Sigmoid colon (tissue), 7 donors: ENCODE measurements around the gene GABBR2. TPM values are rescaled to one million over a fixed set of nuclear protein-coding genes. Genes with fewer than 3 reads are reported as not detected.
"Not testable (repeated sequence)": the region's sequence is repeated elsewhere in the genome, so short reads cannot be mapped to it uniquely, and the experiment has no call there.

Experiments
- DNase-seq: peaks from one replicate; pipeline ENCODE4 v3.0.0-alpha.2; 2019
- H3K27ac ChIP-seq, 4 donors: fragments of 200-600 bp; sonication (generic); one replicate each; pipeline ENCODE4 v1.5.1; 2016 to 2019; ENCODE audit warnings: mild to moderate bottlenecking in 1 of 4
- H3K27me3 ChIP-seq, 3 donors: fragments of 200-600 bp; sonication (generic); one replicate each; pipeline ENCODE4 v1.5.1; 2019; ENCODE audit warnings: mild to moderate bottlenecking in 1 of 3
- H3K36me3 ChIP-seq, 4 donors: fragments of 200-600 bp; sonication (generic); one replicate each; pipeline ENCODE4 v1.5.1; 2016 to 2019
- H3K4me1 ChIP-seq, 4 donors: fragments of 200-600 bp; sonication (generic); one replicate each; pipeline ENCODE4 v1.5.1; 2017 to 2019
- H3K4me3 ChIP-seq, 4 donors: fragments of 200-600 bp; sonication (generic); one replicate each; pipeline ENCODE4 v1.5.1; 2017 to 2019; ENCODE audit warnings: mild to moderate bottlenecking in 2 of 4, moderate library complexity in 1 of 4
- H3K9me3 ChIP-seq, 4 donors: fragments of 200-600 bp in 3 of 4; sonication (generic) in 3 of 4; one replicate each; pipeline versions ENCODE4 v1.5.1 to v1.6.1; 2013 to 2019
- CTCF ChIP-seq, 4 experiments: fragments of 450-650 bp in 3 of 4; fragments of 200-600 bp in 1 of 4; IDR thresholded peaks; one replicate each; pipeline ENCODE4 v1.5.1; 2016 to 2019; ENCODE audit warnings: antibody characterized with exemption in 4 of 4, mild to moderate bottlenecking in 3 of 4, moderate library complexity in 2 of 4
- EP300 ChIP-seq, 4 donors: sonication (generic); formaldehyde crosslinking; IDR thresholded peaks; one replicate each; pipeline ENCODE4 v1.6.1; 2017; ENCODE audit warnings: antibody characterized with exemption in 4 of 4
- POLR2A ChIP-seq, 2 donors: fragments of 450-650 bp; IDR thresholded peaks; one replicate each; pipeline ENCODE4 v1.6.1; 2016; ENCODE audit warnings: antibody characterized with exemption in 2 of 2, mild to moderate bottlenecking in 2 of 2, moderate library complexity in 2 of 2
- POLR2AphosphoS5 ChIP-seq, 4 donors: sonication (generic); formaldehyde crosslinking; IDR thresholded peaks; one replicate each; pipeline ENCODE4 v1.6.1; 2017; ENCODE audit warnings: antibody characterized with exemption in 4 of 4
- WGBS, 2 donors: extraction: QIAGEN DNeasy Blood & Tissue Kit; methylation state at CpG; one replicate each; pipeline ENCODE4 v1.1.7; 2013; 5-methylcytosine and 5-hydroxymethylcytosine counted together
- intact Hi-C: fragments of 100-400 bp; cut with DNase I; formaldehyde crosslinking; loops from one replicate; pipeline ENCODE4 v1.15.1; 2023
- polyA plus RNA-seq, 3 donors: library from polyadenylated mRNA; stranded (reverse); fragments of 200-250 nt; gene quantifications; one replicate each; pipeline ENCODE4 v1.2.3, GENCODE V29; 2013
- total RNA-seq, 4 donors: library from RNA; depleted of rRNA; stranded (reverse); fragments of >200 nt; gene quantifications; one replicate each; pipeline ENCODE4 v1.1.0, GENCODE V29; 2016
- donor health status: healthy with polysubstance abuse.
- donor health status: Bipolar disorder and iron deficiency.
- donor health status: healthy.

The GABBR2 gene
- total and polyA plus RNA-seq, 7 donors, result under 0.01 to 0.04 (median under 0.01) TPM; not detected in 4

GRCh38 chr9:98504298-98505282 is 204.1 kb downstream of the GABBR2 start:
- TF ChIP-seq POLR2A (IDR thresholded peaks at IDR 0.05), result no peak
- no peak for TF ChIP-seq CTCF (IDR thresholded peaks at IDR 0.05)
- no peak for TF ChIP-seq EP300 (IDR thresholded peaks at IDR 0.05)
- no peak for TF ChIP-seq POLR2AphosphoS5 (IDR thresholded peaks at IDR 0.05)
- H3K27ac ChIP-seq, result no peak overlapping the region
- intact Hi-C loops, result no loop called here
- 73 to 79% methylated on average over 9 of the region's 9 CpGs for WGBS, 2 donors
- H3K27me3 ChIP-seq, result no peaks in the 10 kb centered on the region
- H3K9me3 ChIP-seq, result no peaks in the 10 kb centered on the region
- H3K4me3 ChIP-seq, result no peak overlapping the region
- DNase-seq, result no peak
- H3K36me3 ChIP-seq, result no peaks in the 10 kb centered on the region
- H3K4me1 ChIP-seq, result no peaks in the 10 kb centered on the region

DNA sequence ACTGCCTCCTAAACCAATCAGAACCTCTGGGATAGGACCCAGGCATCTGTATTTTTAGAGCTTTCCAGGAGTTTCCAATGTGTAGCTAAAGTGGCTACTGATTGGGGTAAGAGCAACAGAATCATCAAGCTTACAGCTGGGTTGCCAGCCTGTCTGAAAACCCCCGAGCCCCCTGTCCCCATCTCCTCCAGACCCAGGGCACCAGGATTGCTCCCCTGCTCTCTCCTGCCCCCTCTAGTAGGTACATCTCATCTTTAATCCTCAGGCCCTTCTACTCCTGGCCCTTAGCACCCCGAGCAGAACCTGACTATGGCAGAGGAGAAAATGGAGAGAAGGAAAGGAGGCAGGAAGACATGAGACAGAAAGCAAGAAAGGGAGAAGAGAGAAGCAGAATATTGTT is 204.9 kb downstream of the GABBR2 start:
- H3K27ac ChIP-seq, result no peak overlapping the region
- no peak for TF ChIP-seq POLR2A (IDR thresholded peaks at IDR 0.05)
- TF ChIP-seq POLR2AphosphoS5 (IDR thresholded peaks at IDR 0.05), result no peak
- TF ChIP-seq CTCF (IDR thresholded peaks at IDR 0.05), result no peak
- TF ChIP-seq EP300 (IDR thresholded peaks at IDR 0.05), result no peak
- H3K4me1 ChIP-seq, result no peaks in the 10 kb centered on the region
- intact Hi-C loops, result no loop called here
- H3K36me3 ChIP-seq, result no peaks in the 10 kb centered on the region
- no peaks in the 10 kb centered on the region for H3K9me3 ChIP-seq
- H3K27me3 ChIP-seq, result no peaks in the 10 kb centered on the region
- DNase-seq, result no peak
- H3K4me3 ChIP-seq, result no peak overlapping the region
- 48 to 89% methylated on average over 2 of the region's 2 CpGs for WGBS, 2 donors

DNA sequence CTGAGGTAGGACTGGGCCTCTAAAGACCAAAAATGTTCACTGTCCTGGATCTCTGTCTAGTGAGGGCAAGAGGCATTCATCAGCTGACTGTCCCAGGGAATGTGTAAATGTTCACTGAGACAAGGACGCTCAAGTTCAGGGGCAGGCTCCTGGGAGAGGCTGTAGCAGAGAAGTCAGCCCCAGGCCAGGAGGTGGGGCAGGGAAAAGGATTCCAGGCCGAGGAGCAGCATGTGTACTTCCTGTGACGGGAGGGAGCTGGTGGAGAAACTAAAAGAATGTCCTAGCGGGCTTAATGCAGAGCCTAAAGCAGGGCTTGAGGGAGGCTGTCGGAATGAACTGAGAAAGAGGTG is 205.8 kb downstream of the GABBR2 start:
- TF ChIP-seq POLR2AphosphoS5 (IDR thresholded peaks at IDR 0.05) (no peak), EP300 (IDR thresholded peaks at IDR 0.05) (no peak)
- intact Hi-C loops, result no loop called here
- H3K27me3 ChIP-seq, result no peaks in the 10 kb centered on the region
- H3K4me1 ChIP-seq, result no peaks in the 10 kb centered on the region
- WGBS, 2 donors, result 47 to 60% methylated on average over 5 of the region's 5 CpGs
- no peaks in the 10 kb centered on the region for H3K9me3 ChIP-seq
- DNase-seq, result no peak
- no peak overlapping the region for H3K4me3 ChIP-seq
- no peak overlapping the region for H3K27ac ChIP-seq
- no peaks in the 10 kb centered on the region for H3K36me3 ChIP-seq

- Histone ChIP-seq H3K36me3 (no peaks in the 10 kb centered on the region), H3K4me3 (no peak overlapping the region), H3K27me3 (no peaks in the 10 kb centered on the region), H3K9me3 (no peaks in the 10 kb centered on the region), H3K27ac (no peak overlapping the region), H3K4me1 (no peaks in the 10 kb centered on the region)
- no peak for TF ChIP-seq POLR2A (IDR thresholded peaks at IDR 0.05)
- TF ChIP-seq EP300 (IDR thresholded peaks at IDR 0.05), result no peak
- no peak for TF ChIP-seq POLR2AphosphoS5 (IDR thresholded peaks at IDR 0.05)
- TF ChIP-seq CTCF (IDR thresholded peaks at IDR 0.05), result no peak
- DNase-seq, result no peak
- intact Hi-C loops, result no loop called here
- WGBS, 2 donors, result 75 to 89% methylated on average over 6 of the region's 6 CpGs
Observed at GRCh38 chr9:98502311-98502975, 206.3 kb downstream of the GABBR2 start.

GRCh38 chr9:98501819-98502218 is 206.9 kb downstream of the GABBR2 start:
- no peaks in the 10 kb centered on the region for H3K27me3 ChIP-seq
- intact Hi-C loops, result no loop called here
- no peaks in the 10 kb centered on the region for H3K36me3 ChIP-seq
- TF ChIP-seq EP300 (IDR thresholded peaks at IDR 0.05) (no peak), POLR2A (IDR thresholded peaks at IDR 0.05) (no peak), CTCF (IDR thresholded peaks at IDR 0.05) (no peak), POLR2AphosphoS5 (IDR thresholded peaks at IDR 0.05) (no peak)
- DNase-seq, result no peak
- no peak overlapping the region for H3K4me3 ChIP-seq
- H3K9me3 ChIP-seq, result no peaks in the 10 kb centered on the region
- no peaks in the 10 kb centered on the region for H3K4me1 ChIP-seq
- 77 to 81% methylated on average over 8 of the region's 8 CpGs for WGBS, 2 donors
- no peak overlapping the region for H3K27ac ChIP-seq

DNA sequence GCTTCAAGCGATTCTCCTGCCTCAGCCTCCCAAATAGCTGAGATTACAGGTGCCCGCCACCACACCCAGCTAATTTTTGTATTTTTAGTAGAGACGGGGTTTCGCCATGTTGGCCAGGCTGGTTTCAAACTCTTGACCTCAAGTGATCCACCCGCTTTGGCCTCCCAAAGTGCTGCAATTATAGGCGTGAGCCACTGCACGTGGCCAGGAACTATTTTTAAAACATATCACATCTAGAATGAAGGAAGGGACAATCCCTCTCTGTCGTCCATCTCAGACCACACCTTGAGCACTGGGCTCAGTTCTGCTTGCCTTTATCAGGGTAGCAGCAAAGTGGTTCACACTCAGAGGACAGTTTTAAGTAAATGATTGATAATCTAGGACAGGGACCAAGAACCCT is 207.5 kb downstream of the GABBR2 start:
- intact Hi-C loops, H3K36me3 ChIP-seq, H3K4me3 ChIP-seq, H3K27ac ChIP-seq, H3K9me3 ChIP-seq, DNase-seq, H3K27me3 ChIP-seq, H3K4me1 ChIP-seq: not testable (repeated sequence)
- 64 to 80% methylated on average over 8 of the region's 8 CpGs for WGBS, 2 donors
